ENCODE results near the gene PIM2.

PIM2 gene

GRCh38 chrX:48956728-48957414 lies 38.0 kb upstream of the PIM2 start:
- H3K27ac ChIP-seq (ENCODE audit: low read length): peak overlapping the region; percentile 27; the same call in 1 of the 2 replicates

GRCh38 chrX:48948589-48948988 lies 29.8 kb upstream of the PIM2 start:
- Histone ChIP-seq H3F3A (ENCODE audit: insufficient read depth, low read length) (peaks cover 26% of the 10 kb centered on the region), H4K20me1 (ENCODE audit: insufficient read depth, low read length) (no peaks in the 10 kb centered on the region), H3K9ac (ENCODE audit: low read length) (no peak overlapping the region), H3K4me1 (ENCODE audit: low read length) (peaks cover 24% of the 10 kb centered on the region), H3K79me2 (ENCODE audit: low read length) (peaks cover 74% of the 10 kb centered on the region), H3K27ac (ENCODE audit: low read length) (peak overlapping the region; percentile 90; the same call in 1 of the 2 replicates), H3K9me3 (replicated peaks; ENCODE audit: insufficient read depth, low read length) (no peaks in the 10 kb centered on the region), H3K4me3 (ENCODE audit: low read length) (no peak overlapping the region), H3K36me3 (replicated peaks; ENCODE audit: insufficient read depth, low read length) (no peaks in the 10 kb centered on the region), H3K4me2 (ENCODE audit: low read depth, low read length) (no peak overlapping the region), H3K27me3 (replicated peaks; ENCODE audit: insufficient read depth, low read length) (no peaks in the 10 kb centered on the region), H2AFZ (ENCODE audit: low read length) (no peak overlapping the region), H3K9me2 (replicated peaks; ENCODE audit: insufficient read depth, low read length) (no peaks in the 10 kb centered on the region)
- DNase-seq: no peak
- TF ChIP-seq CTCF (IDR thresholded peaks at IDR 0.05; ENCODE audit: low read length) (no peak), EZH2 (optimal IDR thresholded peaks at IDR 0.05; ENCODE audit: low read depth, low read length) (no peak), EZH2phosphoT487 (IDR thresholded peaks at IDR 0.05; ENCODE audit: low read length) (no peak)

More at GRCh38 chrX:48956728-48957414, 38.0 kb upstream of the PIM2 start:
- Histone ChIP-seq H3F3A (ENCODE audit: insufficient read depth, low read length) (peaks cover 3% of the 10 kb centered on the region), H3K4me3 (ENCODE audit: low read length) (peak overlapping the region; percentile 74), H3K27me3 (replicated peaks; ENCODE audit: insufficient read depth, low read length) (no peaks in the 10 kb centered on the region), H3K36me3 (replicated peaks; ENCODE audit: insufficient read depth, low read length) (no peaks in the 10 kb centered on the region), H3K9me2 (replicated peaks; ENCODE audit: insufficient read depth, low read length) (no peaks in the 10 kb centered on the region), H4K20me1 (ENCODE audit: insufficient read depth, low read length) (no peaks in the 10 kb centered on the region), H2AFZ (ENCODE audit: low read length) (no peak overlapping the region), H3K9ac (ENCODE audit: low read length) (peak overlapping the region; percentile 83), H3K4me2 (ENCODE audit: low read depth, low read length) (peak overlapping the region; percentile 86), H3K4me1 (ENCODE audit: low read length) (peaks cover 33% of the 10 kb centered on the region), H3K79me2 (ENCODE audit: low read length) (peaks cover 57% of the 10 kb centered on the region), H3K9me3 (replicated peaks; ENCODE audit: insufficient read depth, low read length) (no peaks in the 10 kb centered on the region)
- TF ChIP-seq EZH2 (optimal IDR thresholded peaks at IDR 0.05; ENCODE audit: low read depth, low read length) (no peak), CTCF (IDR thresholded peaks at IDR 0.05; ENCODE audit: low read length) (no peak), EZH2phosphoT487 (IDR thresholded peaks at IDR 0.05; ENCODE audit: low read length) (no peak)
- peak; percentile 27 for DNase-seq

- H4K20me1 ChIP-seq (ENCODE audit: insufficient read depth, low read length): no peaks in the 10 kb centered on the region
- no peak overlapping the region for H2AFZ ChIP-seq (ENCODE audit: low read length)
- H3K27ac ChIP-seq (ENCODE audit: low read length): peak overlapping the region; percentile 90
- no peaks in the 10 kb centered on the region for H3K9me3 ChIP-seq (replicated peaks; ENCODE audit: insufficient read depth, low read length)
- TF ChIP-seq EZH2phosphoT487 (IDR thresholded peaks at IDR 0.05; ENCODE audit: low read length) (no peak), CTCF (IDR thresholded peaks at IDR 0.05; ENCODE audit: low read length) (peak; percentile 79)
- H3K79me2 ChIP-seq (ENCODE audit: low read length): peaks cover 74% of the 10 kb centered on the region
- H3K4me1 ChIP-seq (ENCODE audit: low read length): peaks cover 40% of the 10 kb centered on the region
- no peaks in the 10 kb centered on the region for H3K36me3 ChIP-seq (replicated peaks; ENCODE audit: insufficient read depth, low read length)
- H3F3A ChIP-seq (ENCODE audit: insufficient read depth, low read length): peaks cover 29% of the 10 kb centered on the region
- DNase-seq: peak; percentile 58
- peak overlapping the region; percentile 40 for H3K4me3 ChIP-seq (ENCODE audit: low read length)
- no peaks in the 10 kb centered on the region for H3K27me3 ChIP-seq (replicated peaks; ENCODE audit: insufficient read depth, low read length)
- H3K9me2 ChIP-seq (replicated peaks; ENCODE audit: insufficient read depth, low read length): no peaks in the 10 kb centered on the region
- H3K9ac ChIP-seq (ENCODE audit: low read length): peak overlapping the region; percentile 56
- peak overlapping the region; percentile 60 for H3K4me2 ChIP-seq (ENCODE audit: low read depth, low read length)
Measured at GRCh38 chrX:48945517-48946348, 26.9 kb upstream of the PIM2 start.

Data from MM.1S (cell line).